HepG2 (cell line): ENCODE results near the gene BABAM1. TPM values are rescaled to one million over a fixed set of nuclear protein-coding genes. Genes with fewer than 3 reads are reported as not detected.

ENCODE experiments used
- ARHGAP35 ChIP-seq: sonication (generic); formaldehyde crosslinking; IDR thresholded peaks from 2 replicates; pipeline ENCODE4 v1.9.0; 2022; ENCODE audit warnings: mild to moderate bottlenecking, inconsistent platforms, moderate library complexity, missing genetic modification reagents, borderline replicate concordance
- ELF4 ChIP-seq: sonication (generic); formaldehyde crosslinking; IDR thresholded peaks from 2 replicates; pipeline ENCODE4 v1.5.0; 2020; ENCODE audit warnings: missing genetic modification reagents, mild to moderate bottlenecking, moderate library complexity, borderline replicate concordance
- FOXP4 ChIP-seq: sonication (generic); formaldehyde crosslinking; IDR thresholded peaks from 2 replicates; pipeline ENCODE4 v1.4.0; 2020; ENCODE audit warnings: missing genetic modification reagents
- HMG20B ChIP-seq: conservative IDR thresholded peaks from 2 replicates; pipeline ENCODE4 v1.6.1; 2016; ENCODE audit warnings: missing genetic modification reagents, missing compliant biosample characterization
- HOXA9 ChIP-seq: sonication (generic); formaldehyde crosslinking; IDR thresholded peaks from 2 replicates; pipeline ENCODE4 v1.8.1; 2022; ENCODE audit warnings: missing genetic modification reagents, mild to moderate bottlenecking, moderate library complexity, borderline replicate concordance
- MATR3 ChIP-seq: sonication (generic); formaldehyde crosslinking; IDR thresholded peaks from 2 replicates; pipeline ENCODE4 v1.4.0; 2020; ENCODE audit warnings: missing genetic modification reagents
- PAWR ChIP-seq: sonication (generic); formaldehyde crosslinking; IDR thresholded peaks from 2 replicates; pipeline ENCODE4 v1.4.0; 2020; ENCODE audit warnings: missing genetic modification reagents, mild to moderate bottlenecking, borderline replicate concordance
- PPARG ChIP-seq: conservative IDR thresholded peaks from 2 replicates; pipeline ENCODE4 v1.6.1; 2016; ENCODE audit warnings: missing biosample characterization, missing genetic modification reagents
- RERE ChIP-seq: IDR thresholded peaks from 2 replicates; pipeline ENCODE4 v1.6.1; 2016; ENCODE audit warnings: low read depth, missing genetic modification reagents, missing compliant biosample characterization
- SP140L ChIP-seq: sonication (generic); formaldehyde crosslinking; IDR thresholded peaks from 2 replicates; pipeline ENCODE4 v1.4.0; 2020; ENCODE audit warnings: missing genetic modification reagents, borderline replicate concordance
- SRSF1 ChIP-seq: fragments of 200-400 bp; formaldehyde crosslinking; optimal IDR thresholded peaks from 2 replicates; pipeline ENCODE3; 2017; ENCODE audit warnings: mild to moderate bottlenecking, low read depth, low read length, moderate library complexity
- SUZ12 ChIP-seq: fragments of 150-350 bp; IDR thresholded peaks from 2 replicates; pipeline ENCODE4 v1.6.1; 2014; ENCODE audit warnings: low read depth, low read length
- TBX2 ChIP-seq: sonication (generic); formaldehyde crosslinking; IDR thresholded peaks from 2 replicates; pipeline ENCODE4 v1.5.0; 2020; ENCODE audit warnings: missing genetic modification reagents, mild to moderate bottlenecking, borderline replicate concordance
- TEAD2 ChIP-seq: sonication (generic); formaldehyde crosslinking; IDR thresholded peaks from 2 replicates; pipeline ENCODE4 v1.9.0; 2021; ENCODE audit warnings: missing genetic modification reagents
- TFDP2 ChIP-seq: sonication (generic); formaldehyde crosslinking; IDR thresholded peaks from 2 replicates; pipeline ENCODE4 v1.4.0; 2020; ENCODE audit warnings: missing genetic modification reagents
- ZNF225 ChIP-seq: sonication (generic); formaldehyde crosslinking; IDR thresholded peaks from 2 replicates; pipeline ENCODE4 v1.4.0; 2020; ENCODE audit warnings: mild to moderate bottlenecking, missing genetic modification reagents
- ZNF350 ChIP-seq: sonication (generic); formaldehyde crosslinking; IDR thresholded peaks from 2 replicates; pipeline ENCODE4 v1.4.0; 2020; ENCODE audit warnings: mild to moderate bottlenecking, low read depth, missing genetic modification reagents, borderline replicate concordance
- ZNF501 ChIP-seq: sonication (generic); formaldehyde crosslinking; IDR thresholded peaks from 2 replicates; pipeline ENCODE4 v1.5.1; 2020; ENCODE audit warnings: mild to moderate bottlenecking, moderate library complexity, missing genetic modification reagents
- ZNF776 ChIP-seq: sonication (generic); formaldehyde crosslinking; IDR thresholded peaks from 2 replicates; pipeline ENCODE4 v1.4.0; 2020; ENCODE audit warnings: mild to moderate bottlenecking, missing genetic modification reagents
- ZSCAN29 ChIP-seq: sonication (generic); formaldehyde crosslinking; conservative IDR thresholded peaks from 2 replicates; pipeline ENCODE4 v1.4.0; 2020; ENCODE audit warnings: mild to moderate bottlenecking, missing genetic modification reagents
- polyA plus RNA-seq, 8 experiments: library from polyadenylated mRNA; depleted of rRNA in 3 of 8; stranded (reverse) in 7 of 8; unstranded in 1 of 8; fragments of >200 nt; fragmentation: Illumina TruSeq in 4 of 8; extraction: Trizol in 4 of 8; gene quantifications; 2 replicates each; pipeline versions ENCODE4 v1.2.1 to v1.2.3, GENCODE V29; 2011 to 2016; ENCODE audit warnings: low read depth in 4 of 8, missing spikeins in 1 of 8, mixed read lengths in 1 of 8; ENCODE audit not compliant: insufficient read depth in 1 of 8
- total RNA-seq, 5 experiments: library from RNA; depleted of rRNA; stranded (reverse); fragments of >200 nt; fragmentation: Illumina TruSeq; extraction: Trizol; gene quantifications; 2 replicates each; pipeline ENCODE4 v1.2.3, GENCODE V29; 2016; ENCODE audit warnings: low read depth in 1 of 5

Gene BABAM1
- total and polyA plus RNA-seq, 2 of the 13 experiments (the other 11 are each of a cell fraction or from before 2014, with no cell fraction given): 70.0 to 82.0 TPM

GRCh38 chr19:17226002-17226933 lies 41.0 kb upstream of the BABAM1 start, which contains the start of gene OCEL1 (continued):
- TF ChIP-seq ZNF776 (CRISPR knock-in tag) (peak; percentile 93), ZNF225 (peak; percentile 56; the same call in 1 of the 2 replicates), TFDP2 (CRISPR knock-in tag) (0 out of 2 replicates have a peak, but pooled peaks have one; percentile 12), RERE (CRISPR knock-in tag) (no peak), ZSCAN29 (CRISPR knock-in tag) (0 out of 2 replicates have a peak, but pooled peaks have one; percentile 37), TBX2 (CRISPR knock-in tag) (peak; percentile 84), ARHGAP35 (CRISPR knock-in tag) (peak; percentile 61; the same call in 1 of the 2 replicates), MATR3 (CRISPR knock-in tag) (no peak), ELF4 (CRISPR knock-in tag) (peak; percentile 39; the same call in 1 of the 2 replicates), HOXA9 (peak; percentile 49; the same call in 1 of the 2 replicates), SRSF1 (no peak), SUZ12 (no peak), PAWR (no peak), FOXP4 (peak; percentile 58), HMG20B (CRISPR knock-in tag) (no peak), TEAD2 (CRISPR knock-in tag) (no peak), SP140L (CRISPR knock-in tag) (0 out of 2 replicates have a peak, but pooled peaks have one; percentile 27), ZNF350 (CRISPR knock-in tag) (peak; percentile 72), ZNF501 (CRISPR knock-in tag) (peak; percentile 57), PPARG (CRISPR knock-in tag) (no peak)
